ENCODE data around the gene SPATA9. TPM values are rescaled to one million over a fixed set of nuclear protein-coding genes. Genes with fewer than 3 reads are reported as not detected.
A peak's percentile ranks its signal among the peaks of the same experiment; 100 is the strongest.
"Not testable (repeated sequence)": the region's sequence is repeated elsewhere in the genome, so short reads cannot be mapped to it uniquely, and the experiment has no call there.

The SPATA9 gene
- total RNA-seq, 1 experiment from 2014 or later: not detected

GRCh38 chr5:95718203-95718602 lies 35.4 kb upstream of the SPATA9 start:
- intact Hi-C loops (cut with micrococcal nuclease; ENCODE audit: unreplicated experiment): no loop called here
- Mint-ChIP-seq H3K27ac (ENCODE audit: unreplicated experiment) (no peak overlapping the region), H3K9me3 (ENCODE audit: low read depth, unreplicated experiment) (peaks cover 4% of the 10 kb centered on the region), H3K4me3 (ENCODE audit: low read depth, unreplicated experiment) (no peak overlapping the region), H3K4me1 (ENCODE audit: low read depth, unreplicated experiment) (peaks cover 10% of the 10 kb centered on the region), H3K36me3 (ENCODE audit: insufficient read depth, unreplicated experiment) (no peaks in the 10 kb centered on the region), H3K27me3 (ENCODE audit: unreplicated experiment) (no peaks in the 10 kb centered on the region)
- no peak for DNase-seq
- CTCF ChIA-PET: interaction anchor here (0.9 to 1.4 kb wide), 2 partner anchors 12 to 63 kb away, joined by 4 to 5 read pairs; partner anchors contain the start of gene RHOBTB3
- BruUV-seq (replicated peaks): no TSS peak
- TF ChIP-seq CTCF (IDR thresholded peaks at IDR 0.05; ENCODE audit: unreplicated experiment): no peak

GRCh38 chr5:95717439-95717838 lies 34.6 kb upstream of the SPATA9 start:
- BruUV-seq (replicated peaks): no TSS peak
- DNase-seq: no peak
- CTCF ChIA-PET: interaction anchor here (0.9 to 1.4 kb wide), 2 partner anchors 13 to 64 kb away, joined by 4 to 5 read pairs; partner anchors contain the start of gene RHOBTB3
- no peak overlapping the region for H3K4me3 Mint-ChIP-seq (ENCODE audit: low read depth, unreplicated experiment)
- peaks cover 4% of the 10 kb centered on the region for H3K9me3 Mint-ChIP-seq (ENCODE audit: low read depth, unreplicated experiment)
- H3K4me1 Mint-ChIP-seq (ENCODE audit: low read depth, unreplicated experiment): peaks cover 12% of the 10 kb centered on the region
- no peaks in the 10 kb centered on the region for H3K36me3 Mint-ChIP-seq (ENCODE audit: insufficient read depth, unreplicated experiment)
- no peak for TF ChIP-seq CTCF (IDR thresholded peaks at IDR 0.05; ENCODE audit: unreplicated experiment)
- intact Hi-C loops (cut with micrococcal nuclease; ENCODE audit: unreplicated experiment): no loop called here
- H3K27me3 Mint-ChIP-seq (ENCODE audit: unreplicated experiment): no peaks in the 10 kb centered on the region
- no peak overlapping the region for H3K27ac Mint-ChIP-seq (ENCODE audit: unreplicated experiment)

- peaks cover 7% of the 10 kb centered on the region for H3K36me3 Mint-ChIP-seq (ENCODE audit: insufficient read depth, unreplicated experiment)
- H3K27ac Mint-ChIP-seq (ENCODE audit: unreplicated experiment): peak overlapping the region; percentile 45
- H3K4me1 Mint-ChIP-seq (ENCODE audit: low read depth, unreplicated experiment): peaks cover 27% of the 10 kb centered on the region
- intact Hi-C loops (cut with micrococcal nuclease; ENCODE audit: unreplicated experiment): no loop called here
- H3K4me3 Mint-ChIP-seq (ENCODE audit: low read depth, unreplicated experiment): no peak overlapping the region
- no peak for TF ChIP-seq CTCF (IDR thresholded peaks at IDR 0.05; ENCODE audit: unreplicated experiment)
- CTCF ChIA-PET: no interaction called here
- peaks cover 4% of the 10 kb centered on the region for H3K9me3 Mint-ChIP-seq (ENCODE audit: low read depth, unreplicated experiment)
- no peak for DNase-seq
- H3K27me3 Mint-ChIP-seq (ENCODE audit: unreplicated experiment): no peaks in the 10 kb centered on the region
- no TSS peak for BruUV-seq (replicated peaks)
Measured at GRCh38 chr5:95715799-95716461, 33.1 kb upstream of the SPATA9 start.

GRCh38 chr5:95713960-95714710 lies 31.3 kb upstream of the SPATA9 start:
- H3K4me1 Mint-ChIP-seq (ENCODE audit: low read depth, unreplicated experiment): peaks cover 29% of the 10 kb centered on the region
- H3K36me3 Mint-ChIP-seq (ENCODE audit: insufficient read depth, unreplicated experiment): peaks cover 8% of the 10 kb centered on the region
- peak overlapping the region; percentile 14 for H3K27ac Mint-ChIP-seq (ENCODE audit: unreplicated experiment)
- no peak for TF ChIP-seq CTCF (IDR thresholded peaks at IDR 0.05; ENCODE audit: unreplicated experiment)
- BruUV-seq (replicated peaks): no TSS peak
- H3K27me3 Mint-ChIP-seq (ENCODE audit: unreplicated experiment): no peaks in the 10 kb centered on the region
- H3K4me3 Mint-ChIP-seq (ENCODE audit: low read depth, unreplicated experiment): no peak overlapping the region
- DNase-seq: no peak
- peaks cover 4% of the 10 kb centered on the region for H3K9me3 Mint-ChIP-seq (ENCODE audit: low read depth, unreplicated experiment)
- intact Hi-C loops (cut with micrococcal nuclease; ENCODE audit: unreplicated experiment): no loop called here
- CTCF ChIA-PET: interaction anchor here (0.7 kb wide), 2 partner anchors 9 to 95 kb away, joined by 5 to 10 read pairs; no protein-coding TSS in a partner anchor

- DNase-seq; BruUV-seq (replicated peaks); H3K27ac Mint-ChIP-seq (ENCODE audit: unreplicated experiment); intact Hi-C loops (cut with micrococcal nuclease; ENCODE audit: unreplicated experiment); CTCF ChIA-PET; H3K4me3 Mint-ChIP-seq (ENCODE audit: low read depth, unreplicated experiment); H3K36me3 Mint-ChIP-seq (ENCODE audit: insufficient read depth, unreplicated experiment); H3K9me3 Mint-ChIP-seq (ENCODE audit: low read depth, unreplicated experiment); H3K27me3 Mint-ChIP-seq (ENCODE audit: unreplicated experiment): not testable (repeated sequence)
- H3K4me1 Mint-ChIP-seq (ENCODE audit: low read depth, unreplicated experiment): peaks cover 29% of the 10 kb centered on the region
Measured at GRCh38 chr5:95713246-95713645, 30.5 kb upstream of the SPATA9 start.

Data from Calu3 (cell line).